ENCODE results near the gene FCN2.

DNA sequence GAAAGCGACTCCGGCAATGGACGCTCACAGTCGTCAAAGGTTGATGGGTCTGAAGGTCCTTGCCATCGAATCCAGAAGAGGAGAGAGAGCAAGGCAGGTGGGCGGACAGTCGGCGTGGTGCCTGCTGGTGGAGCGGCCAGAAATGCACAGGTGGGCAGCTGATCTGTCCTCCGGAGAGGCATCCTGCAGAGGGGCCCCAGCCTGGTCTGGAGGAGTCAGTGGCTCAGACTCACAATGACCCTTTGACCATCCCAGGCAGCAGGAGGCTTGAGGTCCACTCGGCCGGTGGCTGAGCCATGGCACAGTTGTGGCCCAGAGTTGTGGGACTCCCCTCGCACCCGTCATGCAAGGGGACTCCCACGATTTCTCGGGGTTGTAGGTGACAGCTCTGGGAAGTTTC lies 34.4 kb upstream of the FCN2 start:
- no peak for TF ChIP-seq ELF1 (IDR thresholded peaks at IDR 0.05; ENCODE audit: borderline replicate concordance, low read depth)
- TF ChIP-seq CTCF (IDR thresholded peaks at IDR 0.05 in 2 of 3, conservative IDR thresholded peaks at IDR 0.05 in 1 of 3; ENCODE audit: borderline replicate concordance in 1 of 3, insufficient read depth in 1 of 3, low read depth in 2 of 3, low read length in 2 of 3): no peak
- TF ChIP-seq EZH2 (IDR thresholded peaks at IDR 0.05): no peak
- no peak for TF ChIP-seq ZFX (IDR thresholded peaks at IDR 0.05)
- no peak for TF ChIP-seq JUND (IDR thresholded peaks at IDR 0.05)
- TF ChIP-seq POLR2AphosphoS5 (IDR thresholded peaks at IDR 0.05; ENCODE audit: low read depth, low read length): no peak
- no peak for TF ChIP-seq MAX (IDR thresholded peaks at IDR 0.05)
- no peak for TF ChIP-seq POLR2A (IDR thresholded peaks at IDR 0.05; ENCODE audit: borderline replicate concordance, extremely low read depth, insufficient read depth, insufficient read length)
- no peak for TF ChIP-seq EZH2phosphoT487 (IDR thresholded peaks at IDR 0.05; ENCODE audit: borderline replicate concordance)
- TF ChIP-seq CBX3 (IDR thresholded peaks at IDR 0.05; ENCODE audit: low read depth): no peak
- no peak for TF ChIP-seq YY1 (IDR thresholded peaks at IDR 0.05; ENCODE audit: extremely low read depth, insufficient replicate concordance, low read depth, low read length)
- TF ChIP-seq EGR1 (IDR thresholded peaks at IDR 0.05; ENCODE audit: low read depth): no peak
